Uterus (tissue), 4 donors: ENCODE results near the gene FABP6. TPM values are rescaled to one million over a fixed set of nuclear protein-coding genes. Genes with fewer than 3 reads are reported as not detected.

Experiments used
- DNase-seq, 2 donors: peaks; one replicate each; pipeline ENCODE4 v3.0.0-alpha.2; 2019 to 2020
- H3K27ac ChIP-seq, 2 donors: fragments of 200-600 bp; sonication (generic); 1 replicate in 1 of 2; 2 replicates in 1 of 2; pipeline ENCODE4 v1.5.1; 2016 to 2018
- H3K27me3 ChIP-seq, 2 donors: fragments of 200-600 bp; sonication (generic); one replicate each; pipeline ENCODE4 v1.5.1; 2018 to 2019; ENCODE audit warnings: control low read depth in 1 of 2
- H3K36me3 ChIP-seq, 2 donors: fragments of 200-600 bp; sonication (generic); one replicate each; pipeline ENCODE4 v1.5.1; 2019; ENCODE audit warnings: control low read depth in 1 of 2
- H3K4me1 ChIP-seq, 2 donors: fragments of 200-600 bp; sonication (generic); one replicate each; pipeline ENCODE4 v1.5.1; 2018 to 2019; ENCODE audit warnings: control low read depth in 1 of 2
- H3K4me3 ChIP-seq, 2 donors: fragments of 200-600 bp; sonication (generic); 1 replicate in 1 of 2; 2 replicates in 1 of 2; pipeline ENCODE4 v1.5.1; 2018 to 2019; ENCODE audit warnings: mild to moderate bottlenecking in 1 of 2
- H3K9me3 ChIP-seq, 2 donors: fragments of 200-600 bp; sonication (generic); one replicate each; pipeline ENCODE4 v1.5.1; 2019; ENCODE audit warnings: control low read depth in 1 of 2
- CTCF ChIP-seq, 4 experiments: fragments of 200-600 bp in 2 of 4; fragments of 450-650 bp in 2 of 4; sonication (generic) in 2 of 4; IDR thresholded peaks; one replicate each; pipeline ENCODE4 v1.5.1; 2016 to 2019; ENCODE audit warnings: antibody characterized with exemption in 4 of 4, mild to moderate bottlenecking in 2 of 4, moderate library complexity in 1 of 4
- POLR2A ChIP-seq, 2 donors: fragments of 450-650 bp; IDR thresholded peaks; one replicate each; pipeline ENCODE4 v1.6.1; 2016; ENCODE audit warnings: antibody characterized with exemption in 2 of 2, mild to moderate bottlenecking in 1 of 2, moderate library complexity in 1 of 2
- intact Hi-C: fragments of 100-400 bp; cut with DNase I; formaldehyde crosslinking; loops from one replicate; pipeline ENCODE4 v1.15.1; 2023; ENCODE audit warnings: low total_unique reads
- total RNA-seq, 4 donors: library from RNA; depleted of rRNA in 3 of 4; stranded (reverse); fragments of >200 nt in 3 of 4; gene quantifications; one replicate each; pipeline versions ENCODE4 v1.1.0 to v1.2.4, GENCODE V29; 2014 to 2023
- donor health status: DM: yes; HTN: yes; CAD: no.

FABP6 gene
- total RNA-seq, 4 donors from 2014 or later: 0.59 to 0.76 TPM; not detected in 2

GRCh38 chr5:160254706-160255105 is 25.4 kb downstream of the FABP6 start:
- DNase-seq: no peak
- TF ChIP-seq CTCF (IDR thresholded peaks at IDR 0.05) (no peak), POLR2A (IDR thresholded peaks at IDR 0.05) (no peak)
- Histone ChIP-seq H3K9me3 (no peaks in the 10 kb centered on the region), H3K27ac (no peak overlapping the region), H3K4me1 (no peaks in the 10 kb centered on the region), H3K36me3 (no peaks in the 10 kb centered on the region), H3K27me3 (no peaks in the 10 kb centered on the region), H3K4me3 (no peak overlapping the region)
- intact Hi-C loops: no loop called here

- TF ChIP-seq CTCF (IDR thresholded peaks at IDR 0.05): no peak
- TF ChIP-seq POLR2A (IDR thresholded peaks at IDR 0.05): no peak
- H3K4me3 ChIP-seq: no peak overlapping the region
- no peaks in the 10 kb centered on the region for H3K36me3 ChIP-seq
- DNase-seq: no peak
- H3K9me3 ChIP-seq: no peaks in the 10 kb centered on the region
- intact Hi-C loops: no loop called here
- H3K27me3 ChIP-seq: no peaks in the 10 kb centered on the region
- no peak overlapping the region for H3K27ac ChIP-seq
- no peaks in the 10 kb centered on the region for H3K4me1 ChIP-seq
These were observed 30.0 kb downstream of the FABP6 start for GRCh38 chr5:160259341-160259740.

GRCh38 chr5:160260006-160260775 is 30.9 kb downstream of the FABP6 start:
- no peak overlapping the region for H3K27ac ChIP-seq
- intact Hi-C loops: no loop called here
- no peaks in the 10 kb centered on the region for H3K36me3 ChIP-seq
- no peak overlapping the region for H3K4me3 ChIP-seq
- TF ChIP-seq CTCF (IDR thresholded peaks at IDR 0.05) (no peak), POLR2A (IDR thresholded peaks at IDR 0.05) (no peak)
- no peaks in the 10 kb centered on the region for H3K27me3 ChIP-seq
- H3K9me3 ChIP-seq: no peaks in the 10 kb centered on the region
- DNase-seq: no peak
- H3K4me1 ChIP-seq: no peaks in the 10 kb centered on the region

- H3K4me1 ChIP-seq: no peaks in the 10 kb centered on the region
- no peaks in the 10 kb centered on the region for H3K9me3 ChIP-seq
- no peak for TF ChIP-seq CTCF (IDR thresholded peaks at IDR 0.05)
- no peaks in the 10 kb centered on the region for H3K27me3 ChIP-seq
- no peak overlapping the region for H3K4me3 ChIP-seq
- no peak overlapping the region for H3K27ac ChIP-seq
- intact Hi-C loops: no loop called here
- no peaks in the 10 kb centered on the region for H3K36me3 ChIP-seq
- DNase-seq: no peak
These were observed 31.8 kb downstream of the FABP6 start for GRCh38 chr5:160260881-160261815.
